ENCODE results near the gene ASXL1.

Gene ASXL1

GRCh38 chr20:32438331-32438858 lies 80.3 kb downstream of the ASXL1 start:
- DNase-seq = no peak

GRCh38 chr20:32439132-32439829 lies 81.2 kb downstream of the ASXL1 start:
- peak in 2 of 51 donors; percentile 23 to 26 for DNase-seq

GRCh38 chr20:32440069-32440757 lies 82.1 kb downstream of the ASXL1 start:
- no peak for DNase-seq

GRCh38 chr20:32440758-32441078 lies 82.6 kb downstream of the ASXL1 start:
- DNase-seq = no peak

- no peak for DNase-seq
Measured at GRCh38 chr20:32441638-32442037, 83.5 kb downstream of the ASXL1 start.

GRCh38 chr20:32442630-32443373 lies 84.7 kb downstream of the ASXL1 start:
- DNase-seq = no peak

- peak in 1 of 51 donors; percentile 29 for DNase-seq
Measured at GRCh38 chr20:32443386-32443974, 85.3 kb downstream of the ASXL1 start.

- no peak for DNase-seq
Measured at GRCh38 chr20:32444474-32445220, 86.5 kb downstream of the ASXL1 start.

- peak in 25 of 51 donors; percentile 26 to 64 (median 47) for DNase-seq
Measured at GRCh38 chr20:32445539-32446273, 87.6 kb downstream of the ASXL1 start.

GRCh38 chr20:32446301-32447100 lies 88.4 kb downstream of the ASXL1 start:
- no peak for DNase-seq

GRCh38 chr20:32447136-32448027 lies 89.3 kb downstream of the ASXL1 start:
- DNase-seq = no peak

- DNase-seq = peak in 5 of 51 donors; percentile 16 to 36 (median 30)
Measured at GRCh38 chr20:32448306-32449056, 90.3 kb downstream of the ASXL1 start.

- DNase-seq = peak in 2 of 51 donors; percentile 19 to 38
Measured at GRCh38 chr20:32449057-32449889, 91.1 kb downstream of the ASXL1 start.

GRCh38 chr20:32449890-32450401 lies 91.8 kb downstream of the ASXL1 start:
- DNase-seq = peak in 2 of 51 donors; percentile 20 to 28

- DNase-seq = no peak
Measured at GRCh38 chr20:32450484-32451061, 92.4 kb downstream of the ASXL1 start.

- DNase-seq = no peak
Measured at GRCh38 chr20:32451340-32451681, 93.2 kb downstream of the ASXL1 start.

All from hypothalamus (tissue), 51 donors.